DND-41 (cell line): ENCODE data around the gene LCE7A.

ENCODE experiments used
- ATAC-seq: fragments of 200-7000 bp; cut with Tn5 transposase; 3 replicates; pipeline ENCODE4 v1.9.1; 2021; ENCODE audit warnings: low read depth; ENCODE audit not compliant: insufficient read depth
- DNase-seq: peaks from one replicate; pipeline ENCODE4 v3.0.0-alpha.2; 2020
- H2AFZ ChIP-seq: 2 replicates; pipeline ENCODE4 v1.6.0; 2012; ENCODE audit warnings: low read depth, low read length
- H3K27ac ChIP-seq: 2 replicates; pipeline ENCODE4 v1.5.1; 2012; ENCODE audit warnings: low read length, inconsistent platforms
- H3K27me3 ChIP-seq: fragments of 200-600 bp; sonication (generic); 2 replicates; pipeline ENCODE4 v1.6.0; 2012; ENCODE audit warnings: low read length, mild to moderate bottlenecking, inconsistent platforms; ENCODE audit not compliant: insufficient read depth, poor library complexity
- H3K36me3 ChIP-seq: 2 replicates; pipeline ENCODE4 v1.5.1; 2012; ENCODE audit warnings: low read length, inconsistent platforms; ENCODE audit not compliant: insufficient read depth
- H3K4me1 ChIP-seq: 2 replicates; pipeline ENCODE4 v1.5.1; 2012; ENCODE audit warnings: mild to moderate bottlenecking, low read length; ENCODE audit not compliant: insufficient read depth
- H3K4me2 ChIP-seq: 2 replicates; pipeline ENCODE4 v1.6.0; 2012; ENCODE audit warnings: mild to moderate bottlenecking, moderate library complexity, low read length, inconsistent platforms; ENCODE audit not compliant: insufficient read depth
- H3K4me3 ChIP-seq, 2 experiments: fragments of 200-600 bp in 1 of 2; shearing (Covaris generic) in 1 of 2; 2 replicates each; pipeline ENCODE4 v1.5.1; 2012 to 2016; ENCODE audit warnings: inconsistent platforms in 2 of 2, low read length in 2 of 2, mild to moderate bottlenecking in 2 of 2, low read depth in 1 of 2, moderate library complexity in 1 of 2
- H3K79me2 ChIP-seq: 2 replicates; pipeline ENCODE4 v1.6.0; 2012; ENCODE audit warnings: low read length, inconsistent platforms; ENCODE audit not compliant: insufficient read depth
- H3K9ac ChIP-seq: 2 replicates; pipeline ENCODE4 v1.6.0; 2012; ENCODE audit warnings: low read depth, mild to moderate bottlenecking, inconsistent platforms, low read length, moderate library complexity
- H3K9me3 ChIP-seq: 2 replicates; pipeline ENCODE4 v1.5.1; 2012; ENCODE audit warnings: low read length, moderate library complexity, mild to moderate bottlenecking, inconsistent platforms; ENCODE audit not compliant: insufficient read depth, severe bottlenecking
- H4K20me1 ChIP-seq: 2 replicates; pipeline ENCODE4 v1.6.0; 2012; ENCODE audit warnings: low read length; ENCODE audit not compliant: insufficient read depth
- CTCF ChIP-seq: IDR thresholded peaks from 2 replicates; pipeline ENCODE4 v1.5.1; 2012; ENCODE audit warnings: borderline replicate concordance, low read length, moderate library complexity, mild to moderate bottlenecking; ENCODE audit not compliant: poor library complexity, severe bottlenecking; ENCODE audit errors: extremely low read depth
- EZH2 ChIP-seq: IDR thresholded peaks from 3 replicates; pipeline ENCODE4 v1.6.1; 2012; ENCODE audit warnings: borderline replicate concordance, low read depth, mild to moderate bottlenecking, moderate library complexity, low read length, inconsistent platforms; ENCODE audit not compliant: severe bottlenecking

LCE7A gene

GRCh38 chr1:152888126-152888525, 28.3 kb downstream of the LCE7A start:
- Histone ChIP-seq H3K4me2 (no peak overlapping the region), H3K27ac (no peak overlapping the region), H3K27me3 (peaks cover 11% of the 10 kb centered on the region), H3K4me1 (no peaks in the 10 kb centered on the region), H2AFZ (no peak overlapping the region), H3K9me3 (no peaks in the 10 kb centered on the region), H4K20me1 (no peaks in the 10 kb centered on the region), H3K79me2 (no peaks in the 10 kb centered on the region), H3K9ac (no peak overlapping the region), H3K36me3 (no peaks in the 10 kb centered on the region), H3K4me3 (no peak overlapping the region)
- no peak for DNase-seq
- no peak for TF ChIP-seq CTCF
- no peak for ATAC-seq

GRCh38 chr1:152899027-152899426, 39.2 kb downstream of the LCE7A start:
- H3K4me1 ChIP-seq = no peaks in the 10 kb centered on the region
- H3K4me2 ChIP-seq = no peak overlapping the region
- H3K9ac ChIP-seq = no peak overlapping the region
- H3K36me3 ChIP-seq = no peaks in the 10 kb centered on the region
- no peak for TF ChIP-seq EZH2
- no peak for TF ChIP-seq CTCF
- no peak for ATAC-seq
- no peaks in the 10 kb centered on the region for H4K20me1 ChIP-seq
- H3K27ac ChIP-seq = no peak overlapping the region
- H3K79me2 ChIP-seq = no peaks in the 10 kb centered on the region
- H3K9me3 ChIP-seq = no peaks in the 10 kb centered on the region
- peaks cover 21% of the 10 kb centered on the region for H3K27me3 ChIP-seq
- no peak overlapping the region for H2AFZ ChIP-seq
- H3K4me3 ChIP-seq = no peak overlapping the region
- DNase-seq = no peak

- Histone ChIP-seq H3K27ac (no peak overlapping the region), H2AFZ (no peak overlapping the region), H3K4me1 (no peaks in the 10 kb centered on the region), H3K9ac (no peak overlapping the region), H3K27me3 (peaks cover 25% of the 10 kb centered on the region), H3K36me3 (no peaks in the 10 kb centered on the region), H3K4me2 (no peak overlapping the region), H3K4me3 (no peak overlapping the region), H3K9me3 (no peaks in the 10 kb centered on the region), H3K79me2 (no peaks in the 10 kb centered on the region), H4K20me1 (no peaks in the 10 kb centered on the region)
- DNase-seq (no peak), ATAC-seq (no peak)
- TF ChIP-seq EZH2 (no peak), CTCF (no peak)
These were observed 40.1 kb downstream of the LCE7A start for GRCh38 chr1:152899883-152900282.

GRCh38 chr1:152901631-152902030, 41.8 kb downstream of the LCE7A start:
- H3K36me3 ChIP-seq = no peaks in the 10 kb centered on the region
- no peak overlapping the region for H3K9ac ChIP-seq
- H3K79me2 ChIP-seq = no peaks in the 10 kb centered on the region
- H3K27me3 ChIP-seq = peaks cover 16% of the 10 kb centered on the region
- no peak overlapping the region for H3K4me3 ChIP-seq
- H3K9me3 ChIP-seq = no peaks in the 10 kb centered on the region
- ATAC-seq = no peak
- no peaks in the 10 kb centered on the region for H4K20me1 ChIP-seq
- TF ChIP-seq CTCF (no peak), EZH2 (no peak)
- H2AFZ ChIP-seq = no peak overlapping the region
- no peak overlapping the region for H3K27ac ChIP-seq
- H3K4me1 ChIP-seq = no peaks in the 10 kb centered on the region
- no peak for DNase-seq
- H3K4me2 ChIP-seq = no peak overlapping the region
